ENCODE measurements around the gene SKA3.

Gene SKA3

GRCh38 chr13:21152251-21152899, 24.0 kb downstream of the SKA3 start:
- H3K4me3 ChIP-seq (ENCODE audit: low read depth, low read length): no peak overlapping the region
- ChIA-PET POLR2A (no interaction called here), CTCF (no interaction called here)
- no peak for DNase-seq (ENCODE audit: low read depth, low spot score)
- no peak for TF ChIP-seq CTCF (IDR thresholded peaks at IDR 0.05; ENCODE audit: insufficient read depth, low read length, missing control alignments)

GRCh38 chr13:21150013-21150412, 26.3 kb downstream of the SKA3 start:
- CTCF ChIA-PET: interaction anchor here (0.8 to 3.2 kb wide), 3 partner anchors 16 to 327 kb away, joined by 3 to 11 read pairs (median 8); no protein-coding TSS in a partner anchor
- no peak overlapping the region for H3K4me3 ChIP-seq (ENCODE audit: low read depth, low read length)
- no peak for DNase-seq (ENCODE audit: low read depth, low spot score)
- TF ChIP-seq CTCF (IDR thresholded peaks at IDR 0.05; ENCODE audit: insufficient read depth, low read length, missing control alignments): no peak
- POLR2A ChIA-PET: no interaction called here

- no peak overlapping the region for H3K4me3 ChIP-seq (ENCODE audit: low read depth, low read length)
- no peak for DNase-seq (ENCODE audit: low read depth, low spot score)
- CTCF ChIA-PET: interaction anchor here (2.0 to 3.2 kb wide), 2 partner anchors 206 to 327 kb away, joined by 8 to 11 read pairs; no protein-coding TSS in a partner anchor
- POLR2A ChIA-PET: no interaction called here
- no peak for TF ChIP-seq CTCF (IDR thresholded peaks at IDR 0.05; ENCODE audit: insufficient read depth, low read length, missing control alignments)
These were observed 26.8 kb downstream of the SKA3 start for GRCh38 chr13:21149568-21149967.

GRCh38 chr13:21148557-21149258, 27.6 kb downstream of the SKA3 start:
- no peak overlapping the region for H3K4me3 ChIP-seq (ENCODE audit: low read depth, low read length)
- no peak for DNase-seq (ENCODE audit: low read depth, low spot score)
- ChIA-PET POLR2A (no interaction called here), CTCF (interaction anchor here (1.3 to 3.2 kb wide), 3 partner anchors 32 to 328 kb away, joined by 4 to 11 read pairs (median 8); no protein-coding TSS in a partner anchor)
- no peak for TF ChIP-seq CTCF (IDR thresholded peaks at IDR 0.05; ENCODE audit: insufficient read depth, low read length, missing control alignments)

- CTCF ChIA-PET: interaction anchor here (1.3 to 3.2 kb wide), 2 partner anchors 33 to 329 kb away, joined by 4 to 11 read pairs; no protein-coding TSS in a partner anchor
- POLR2A ChIA-PET: no interaction called here
- TF ChIP-seq CTCF (IDR thresholded peaks at IDR 0.05; ENCODE audit: insufficient read depth, low read length, missing control alignments): no peak
These were observed 28.5 kb downstream of the SKA3 start for GRCh38 chr13:21147827-21148226.

GRCh38 chr13:21142766-21143165, 33.6 kb downstream of the SKA3 start:
- CTCF ChIA-PET: interaction anchor here (0.9 to 1.7 kb wide), 2 partner anchors 199 to 335 kb away, joined by 3 to 5 read pairs; no protein-coding TSS in a partner anchor
- no peak for DNase-seq (ENCODE audit: low read depth, low spot score)
- POLR2A ChIA-PET: interaction anchor here (0.6 kb wide), 1 partner anchor 270 kb away, joined by 3 read pairs; no protein-coding TSS in a partner anchor
- TF ChIP-seq CTCF (IDR thresholded peaks at IDR 0.05; ENCODE audit: insufficient read depth, low read length, missing control alignments): no peak
- no peak overlapping the region for H3K4me3 ChIP-seq (ENCODE audit: low read depth, low read length)

More at GRCh38 chr13:21147827-21148226, 28.5 kb downstream of the SKA3 start:
- DNase-seq (ENCODE audit: low read depth, low spot score): no peak
- no peak overlapping the region for H3K4me3 ChIP-seq (ENCODE audit: low read depth, low read length)
